HL-60 (cell line): Measurements from ENCODE around the gene HLA-DOB.
A peak's percentile ranks its signal among the peaks of the same experiment; 100 is the strongest.

Source experiments
- DNase-seq, 2 experiments: peaks; one replicate each; pipeline ENCODE4 v3.0.0-alpha.2; 2010 to 2020; ENCODE audit warnings: low read depth in 1 of 2, low spot score in 1 of 2
- H3K27ac ChIP-seq: fragments of 250-450 bp; sonication (Bioruptor Pico); replicated peaks from 2 replicates; pipeline ENCODE4 v1.5.1; 2020; ENCODE audit warnings: mild to moderate bottlenecking, moderate library complexity
- H3K27me3 ChIP-seq: fragments of 250-450 bp; sonication (Bioruptor Pico); 2 replicates; pipeline ENCODE4 v1.5.1; 2021; ENCODE audit warnings: mild to moderate bottlenecking, moderate library complexity; ENCODE audit not compliant: insufficient read depth, poor library complexity, severe bottlenecking
- H3K4me3 ChIP-seq: replicated peaks from 2 replicates; pipeline ENCODE4 v1.5.1; 2011; ENCODE audit warnings: mild to moderate bottlenecking, control low read depth, low read length; ENCODE audit not compliant: insufficient read depth
- GABPA ChIP-seq: IDR thresholded peaks from 2 replicates; pipeline ENCODE4 v1.6.1; 2012; ENCODE audit warnings: low read depth
- POLR2AphosphoS5 ChIP-seq: IDR thresholded peaks from 2 replicates; pipeline ENCODE4 v1.6.1; 2012; ENCODE audit warnings: low read depth
- SPI1 ChIP-seq: IDR thresholded peaks from 2 replicates; pipeline ENCODE4 v1.6.1; 2012; ENCODE audit warnings: low read depth, mild to moderate bottlenecking, borderline replicate concordance
- TF ChIP-seq, protein P1 (sequence below): IDR thresholded peaks from one replicate; pipeline ENCODE4 v1.5.1; 2011; ENCODE audit warnings: low read length, control low read depth, inconsistent platforms; ENCODE audit not compliant: insufficient read depth
- TF ChIP-seq, protein P2 (sequence below): IDR thresholded peaks from 2 replicates; pipeline ENCODE4 v1.6.1; 2012; ENCODE audit warnings: low read depth; ENCODE audit not compliant: insufficient replicate concordance

HLA-DOB gene

DNA sequence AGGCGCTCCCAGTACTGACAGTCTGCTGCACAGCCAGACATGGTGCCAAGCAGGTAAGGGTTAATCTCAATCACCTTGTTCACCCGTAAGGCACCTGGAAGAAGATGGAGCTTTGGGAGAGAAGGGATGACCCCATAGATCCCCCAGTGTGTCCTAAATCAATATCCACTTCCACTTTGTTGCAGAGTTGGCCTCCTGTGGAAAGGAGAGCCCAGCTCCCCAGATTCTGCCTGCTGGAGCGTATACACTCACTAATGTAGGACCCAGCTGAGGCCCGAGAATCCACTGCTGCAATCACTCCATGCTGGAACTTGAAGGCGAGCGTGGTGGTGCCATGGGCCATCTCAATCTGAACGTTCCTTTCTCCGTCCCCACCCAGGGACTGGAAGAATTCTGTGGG, 25.9 kb upstream of the HLA-DOB start:
- H3K27me3 ChIP-seq: no peaks in the 10 kb centered on the region
- no peak for DNase-seq
- peak overlapping the region; percentile 91 for H3K27ac ChIP-seq
- no peak overlapping the region for H3K4me3 ChIP-seq
- TF ChIP-seq, protein P1, sequence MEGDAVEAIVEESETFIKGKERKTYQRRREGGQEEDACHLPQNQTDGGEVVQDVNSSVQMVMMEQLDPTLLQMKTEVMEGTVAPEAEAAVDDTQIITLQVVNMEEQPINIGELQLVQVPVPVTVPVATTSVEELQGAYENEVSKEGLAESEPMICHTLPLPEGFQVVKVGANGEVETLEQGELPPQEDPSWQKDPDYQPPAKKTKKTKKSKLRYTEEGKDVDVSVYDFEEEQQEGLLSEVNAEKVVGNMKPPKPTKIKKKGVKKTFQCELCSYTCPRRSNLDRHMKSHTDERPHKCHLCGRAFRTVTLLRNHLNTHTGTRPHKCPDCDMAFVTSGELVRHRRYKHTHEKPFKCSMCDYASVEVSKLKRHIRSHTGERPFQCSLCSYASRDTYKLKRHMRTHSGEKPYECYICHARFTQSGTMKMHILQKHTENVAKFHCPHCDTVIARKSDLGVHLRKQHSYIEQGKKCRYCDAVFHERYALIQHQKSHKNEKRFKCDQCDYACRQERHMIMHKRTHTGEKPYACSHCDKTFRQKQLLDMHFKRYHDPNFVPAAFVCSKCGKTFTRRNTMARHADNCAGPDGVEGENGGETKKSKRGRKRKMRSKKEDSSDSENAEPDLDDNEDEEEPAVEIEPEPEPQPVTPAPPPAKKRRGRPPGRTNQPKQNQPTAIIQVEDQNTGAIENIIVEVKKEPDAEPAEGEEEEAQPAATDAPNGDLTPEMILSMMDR: no peak
- TF ChIP-seq, protein P2, sequence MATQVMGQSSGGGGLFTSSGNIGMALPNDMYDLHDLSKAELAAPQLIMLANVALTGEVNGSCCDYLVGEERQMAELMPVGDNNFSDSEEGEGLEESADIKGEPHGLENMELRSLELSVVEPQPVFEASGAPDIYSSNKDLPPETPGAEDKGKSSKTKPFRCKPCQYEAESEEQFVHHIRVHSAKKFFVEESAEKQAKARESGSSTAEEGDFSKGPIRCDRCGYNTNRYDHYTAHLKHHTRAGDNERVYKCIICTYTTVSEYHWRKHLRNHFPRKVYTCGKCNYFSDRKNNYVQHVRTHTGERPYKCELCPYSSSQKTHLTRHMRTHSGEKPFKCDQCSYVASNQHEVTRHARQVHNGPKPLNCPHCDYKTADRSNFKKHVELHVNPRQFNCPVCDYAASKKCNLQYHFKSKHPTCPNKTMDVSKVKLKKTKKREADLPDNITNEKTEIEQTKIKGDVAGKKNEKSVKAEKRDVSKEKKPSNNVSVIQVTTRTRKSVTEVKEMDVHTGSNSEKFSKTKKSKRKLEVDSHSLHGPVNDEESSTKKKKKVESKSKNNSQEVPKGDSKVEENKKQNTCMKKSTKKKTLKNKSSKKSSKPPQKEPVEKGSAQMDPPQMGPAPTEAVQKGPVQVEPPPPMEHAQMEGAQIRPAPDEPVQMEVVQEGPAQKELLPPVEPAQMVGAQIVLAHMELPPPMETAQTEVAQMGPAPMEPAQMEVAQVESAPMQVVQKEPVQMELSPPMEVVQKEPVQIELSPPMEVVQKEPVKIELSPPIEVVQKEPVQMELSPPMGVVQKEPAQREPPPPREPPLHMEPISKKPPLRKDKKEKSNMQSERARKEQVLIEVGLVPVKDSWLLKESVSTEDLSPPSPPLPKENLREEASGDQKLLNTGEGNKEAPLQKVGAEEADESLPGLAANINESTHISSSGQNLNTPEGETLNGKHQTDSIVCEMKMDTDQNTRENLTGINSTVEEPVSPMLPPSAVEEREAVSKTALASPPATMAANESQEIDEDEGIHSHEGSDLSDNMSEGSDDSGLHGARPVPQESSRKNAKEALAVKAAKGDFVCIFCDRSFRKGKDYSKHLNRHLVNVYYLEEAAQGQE: no peak
- TF ChIP-seq POLR2AphosphoS5: no peak
- TF ChIP-seq GABPA: no peak
- TF ChIP-seq SPI1: no peak

DNA sequence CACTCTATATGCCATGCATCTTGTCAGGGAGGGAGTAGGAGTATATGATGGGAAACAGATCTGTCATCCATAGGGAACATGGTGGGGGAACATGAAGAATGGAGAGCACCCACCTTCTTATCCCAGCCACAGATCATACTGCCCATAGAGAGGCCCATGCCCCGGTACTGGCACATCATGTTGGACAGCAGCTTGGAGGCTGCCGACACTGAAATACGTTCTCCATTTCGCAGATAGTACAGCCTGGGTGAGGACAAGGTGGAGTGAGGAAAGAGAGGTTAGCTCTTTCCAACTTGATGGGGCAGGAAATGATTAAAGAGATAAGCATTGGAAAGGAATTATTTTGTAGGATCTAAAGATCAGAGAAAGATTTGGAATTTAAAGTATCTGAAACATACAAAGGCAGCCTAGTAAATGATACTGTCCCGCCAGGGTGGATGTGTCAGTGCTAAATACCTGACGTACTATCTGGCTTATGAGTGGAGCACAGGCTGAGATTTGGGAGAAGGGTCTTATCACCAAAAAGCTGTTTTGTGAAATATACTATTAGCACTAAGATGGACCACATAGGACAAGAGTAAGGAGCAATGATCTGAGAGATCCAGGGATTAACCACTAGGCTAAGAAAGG, 25.3 kb upstream of the HLA-DOB start:
- no peak for DNase-seq
- Histone ChIP-seq H3K4me3 (no peak overlapping the region), H3K27me3 (no peaks in the 10 kb centered on the region), H3K27ac (no peak overlapping the region)
- TF ChIP-seq, protein P1: no peak
- TF ChIP-seq POLR2AphosphoS5: no peak
- TF ChIP-seq, protein P2: peak; percentile 12

DNA sequence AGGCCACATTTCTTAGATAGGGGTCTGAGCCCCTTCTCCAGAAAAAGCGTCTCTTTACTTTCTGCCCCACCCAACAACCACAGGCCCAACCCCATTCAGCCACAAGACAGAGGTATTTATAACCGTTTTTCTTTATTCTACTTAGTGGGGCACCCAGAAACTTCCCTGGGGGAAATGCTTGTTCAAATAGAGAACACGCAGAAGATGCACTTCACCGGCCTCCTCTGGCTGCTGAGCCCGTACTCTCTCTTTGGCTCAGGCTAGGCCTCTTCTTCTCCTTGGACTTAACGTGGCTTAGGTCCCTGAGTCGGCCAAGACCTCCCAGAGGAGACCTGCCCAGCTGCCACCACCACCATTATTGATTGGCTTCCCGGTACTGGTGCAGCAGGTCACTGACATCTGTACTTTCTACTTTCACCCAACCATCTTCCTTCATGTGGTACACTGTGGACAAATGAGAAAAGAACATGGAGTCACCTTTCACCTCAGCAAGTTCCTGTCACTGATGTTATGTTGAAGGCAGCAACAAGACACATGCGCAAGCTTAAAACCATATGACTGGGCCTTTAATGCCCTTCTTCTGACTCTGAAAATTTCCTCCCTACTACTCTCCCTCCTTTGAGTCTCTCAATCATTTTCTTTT, 23.9 kb upstream of the HLA-DOB start:
- no peak overlapping the region for H3K4me3 ChIP-seq
- H3K27me3 ChIP-seq: no peaks in the 10 kb centered on the region
- no peak for TF ChIP-seq GABPA
- TF ChIP-seq, protein P1: no peak
- TF ChIP-seq POLR2AphosphoS5: no peak
- no peak for TF ChIP-seq SPI1
- no peak for DNase-seq
- H3K27ac ChIP-seq: no peak overlapping the region

GRCh38 chr6:32839356-32839755, 22.6 kb upstream of the HLA-DOB start:
- TF ChIP-seq, protein P2: no peak
- TF ChIP-seq GABPA (no peak), SPI1 (no peak), POLR2AphosphoS5 (no peak)
- TF ChIP-seq, protein P1: no peak
- DNase-seq: no peak
- H3K27ac ChIP-seq: no peak overlapping the region
- no peaks in the 10 kb centered on the region for H3K27me3 ChIP-seq
- H3K4me3 ChIP-seq: no peak overlapping the region
